GM21360 (cell line): ENCODE measurements around the gene FANCC.

ENCODE experiments used
- ATAC-seq: cut with Tn5 transposase; IDR thresholded peaks from one replicate; pipeline ENCODE4 v1.9.1; 2021; ENCODE audit warnings: mild to moderate bottlenecking, moderate library complexity; ENCODE audit not compliant: unreplicated experiment

FANCC gene

GRCh38 chr9:95127249-95128176 is 190.0 kb downstream of the FANCC start:
- ATAC-seq = no peak

GRCh38 chr9:95126739-95127138 is 190.8 kb downstream of the FANCC start:
- no peak for ATAC-seq

- ATAC-seq = no peak
Observed at GRCh38 chr9:95125652-95126051, 191.9 kb downstream of the FANCC start.

- no peak for ATAC-seq
Observed at GRCh38 chr9:95124582-95125367, 192.7 kb downstream of the FANCC start.

GRCh38 chr9:95120781-95121370 is 196.6 kb downstream of the FANCC start:
- ATAC-seq = no peak

- no peak for ATAC-seq
Observed at GRCh38 chr9:95118596-95118995, 198.9 kb downstream of the FANCC start.

GRCh38 chr9:95116808-95117204 is 200.7 kb downstream of the FANCC start:
- ATAC-seq = no peak

GRCh38 chr9:95116002-95116807 is 201.3 kb downstream of the FANCC start:
- ATAC-seq = no peak

GRCh38 chr9:95115104-95115503 is 202.4 kb downstream of the FANCC start:
- no peak for ATAC-seq

- no peak for ATAC-seq
Observed at GRCh38 chr9:95112436-95113280, 204.9 kb downstream of the FANCC start.

GRCh38 chr9:95111716-95112115 is 205.8 kb downstream of the FANCC start:
- ATAC-seq = no peak

- ATAC-seq = no peak
Observed at GRCh38 chr9:95110921-95111525, 206.5 kb downstream of the FANCC start.

- ATAC-seq = no peak
Observed at GRCh38 chr9:95109456-95109855, 208.1 kb downstream of the FANCC start.

- ATAC-seq = no peak
Observed at GRCh38 chr9:95108777-95109176, 208.7 kb downstream of the FANCC start.

GRCh38 chr9:95107976-95108375 is 209.5 kb downstream of the FANCC start:
- no peak for ATAC-seq

- ATAC-seq = no peak
Observed at GRCh38 chr9:95107001-95107749, 210.3 kb downstream of the FANCC start.

GRCh38 chr9:95105519-95106287 is 211.8 kb downstream of the FANCC start:
- no peak for ATAC-seq

GRCh38 chr9:95104980-95105379 is 212.5 kb downstream of the FANCC start:
- no peak for ATAC-seq
